CD4-positive, alpha-beta T cell treated with Interleukin-2 at 100 ng/mL for 4 hours (primary cell): ENCODE results near the gene GRK7.
A peak's percentile ranks its signal among the peaks of the same experiment; 100 is the strongest.
"Not testable (repeated sequence)": the region's sequence is repeated elsewhere in the genome, so short reads cannot be mapped to it uniquely, and the experiment has no call there.

Experiments used
- DNase-seq: peaks from one replicate; pipeline ENCODE4 v3.0.0-alpha.2; 2020; ENCODE audit warnings: low spot score

Gene GRK7

GRCh38 chr3:141764045-141764444, 837 bp downstream of the GRK7 start:
- no peak for DNase-seq

DNA sequence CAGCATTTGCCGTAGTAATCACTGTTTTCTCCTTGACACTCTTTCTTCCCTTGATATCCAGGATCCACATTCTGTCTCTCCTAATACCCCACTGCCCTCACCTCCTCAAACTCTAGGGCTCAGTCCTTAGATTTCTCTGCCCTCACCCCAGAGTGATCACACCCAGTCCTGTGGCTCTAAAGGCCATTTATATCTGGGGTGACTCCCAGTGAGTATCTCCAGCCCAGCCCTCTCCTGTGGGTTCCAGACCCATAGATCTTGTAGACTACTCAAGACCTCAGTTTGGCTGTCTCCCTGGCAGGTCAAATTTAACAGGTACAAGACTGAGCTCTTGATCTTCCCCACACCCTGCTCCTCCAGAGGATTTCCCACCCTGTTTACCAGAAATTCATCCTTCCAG, 1.3 kb downstream of the GRK7 start:
- no peak for DNase-seq

DNA sequence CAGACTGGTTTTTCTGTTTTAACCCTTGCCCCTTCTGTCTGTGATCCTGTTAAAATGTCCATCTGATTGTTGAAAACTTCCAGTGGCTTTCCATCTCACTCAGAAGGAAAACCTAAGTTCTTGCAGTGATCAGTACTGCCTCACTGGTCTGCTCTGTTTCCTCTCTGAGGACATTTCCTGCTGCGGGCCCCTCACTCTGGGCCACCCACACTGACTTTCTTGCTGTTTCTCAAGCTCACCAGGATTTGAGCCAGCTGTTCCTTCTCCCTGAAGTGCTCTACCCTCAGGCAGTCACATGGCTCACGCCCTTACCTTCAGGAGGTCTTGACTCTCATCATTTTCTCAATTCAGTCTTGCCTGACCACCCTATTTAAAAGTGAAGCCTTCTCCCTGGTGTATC, 1.8 kb downstream of the GRK7 start:
- no peak for DNase-seq

DNA sequence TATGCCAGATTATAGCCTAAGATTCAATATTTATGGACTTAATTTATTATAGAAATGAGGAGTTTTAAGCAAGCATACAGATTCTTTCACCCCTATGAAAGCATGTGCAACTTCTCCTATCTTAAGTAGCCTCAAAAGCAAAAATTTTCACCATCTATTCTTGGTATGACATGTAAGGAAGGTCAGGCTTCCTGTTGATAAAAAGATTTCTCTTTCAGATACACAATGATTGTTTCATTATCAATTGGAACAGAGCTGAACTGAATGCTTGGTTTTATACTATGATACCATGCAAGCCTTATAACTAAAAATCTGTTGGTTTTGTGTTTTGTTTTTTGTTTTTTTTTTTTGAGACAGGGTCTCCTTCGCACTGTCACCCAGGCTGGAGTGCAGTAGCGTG, 3.9 kb downstream of the GRK7 start:
- no peak for DNase-seq

GRCh38 chr3:141769221-141769894, 6.2 kb downstream of the GRK7 start:
- no peak for DNase-seq

DNA sequence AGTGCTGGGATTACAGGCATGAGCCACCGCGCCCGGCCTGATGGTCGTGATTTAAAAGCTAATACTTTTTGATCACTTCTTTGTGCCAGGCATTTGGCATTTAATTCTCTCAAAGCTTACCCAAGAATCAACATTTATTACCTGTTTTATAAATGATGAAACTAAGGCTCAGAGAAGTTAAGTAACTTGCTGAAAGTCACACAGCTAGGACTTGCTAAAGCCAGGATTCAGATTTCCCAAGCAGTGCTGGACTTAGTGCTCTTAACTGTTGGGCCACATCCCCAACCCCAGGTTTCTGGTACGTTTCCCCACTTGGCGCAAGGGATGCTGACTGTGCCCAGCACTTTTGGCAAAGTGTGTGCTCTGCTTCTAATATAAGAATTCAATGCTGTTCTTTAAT, 10.5 kb downstream of the GRK7 start:
- no peak for DNase-seq

DNA sequence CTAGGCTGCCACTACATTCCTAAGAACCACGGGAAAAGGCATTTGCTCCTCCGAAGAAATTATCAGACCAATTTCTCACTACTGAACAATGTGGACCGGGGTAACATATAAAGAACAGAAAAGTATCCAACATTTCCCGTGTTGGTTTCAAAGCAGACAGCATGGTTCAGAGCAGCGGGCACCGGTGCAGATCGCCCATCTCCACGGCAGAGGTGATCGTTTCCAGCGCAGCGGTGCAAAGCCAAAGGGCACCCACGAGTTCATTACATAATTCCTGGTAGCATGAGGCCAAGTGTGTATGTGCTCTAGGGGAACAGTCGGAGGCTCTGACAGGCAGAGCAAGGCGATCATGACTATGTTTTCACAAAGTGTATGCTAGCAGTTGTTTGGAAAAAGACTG, 13.2 kb downstream of the GRK7 start:
- DNase-seq, result no peak

DNA sequence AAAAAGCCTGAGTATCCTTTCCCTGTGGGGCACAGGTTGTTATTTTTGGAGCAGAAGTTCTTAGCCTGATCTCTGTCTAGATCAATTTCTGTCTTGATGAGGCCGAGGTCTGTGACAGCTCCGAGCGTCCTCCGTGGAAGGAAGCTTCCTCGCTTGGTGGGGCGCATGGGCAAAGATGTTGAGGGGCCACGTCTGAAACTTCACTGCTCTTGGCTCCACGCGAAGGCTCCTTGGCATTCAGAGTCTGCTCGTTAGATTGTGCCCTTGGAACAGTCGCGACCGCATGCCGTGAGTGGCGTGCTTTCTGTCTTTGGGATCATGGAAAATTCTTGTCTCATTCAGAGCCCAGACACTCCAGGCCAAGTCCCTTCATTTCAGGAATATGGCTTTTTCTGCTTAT, 13.7 kb downstream of the GRK7 start:
- no peak for DNase-seq

GRCh38 chr3:141777957-141778813, 15.0 kb downstream of the GRK7 start:
- no peak for DNase-seq

DNA sequence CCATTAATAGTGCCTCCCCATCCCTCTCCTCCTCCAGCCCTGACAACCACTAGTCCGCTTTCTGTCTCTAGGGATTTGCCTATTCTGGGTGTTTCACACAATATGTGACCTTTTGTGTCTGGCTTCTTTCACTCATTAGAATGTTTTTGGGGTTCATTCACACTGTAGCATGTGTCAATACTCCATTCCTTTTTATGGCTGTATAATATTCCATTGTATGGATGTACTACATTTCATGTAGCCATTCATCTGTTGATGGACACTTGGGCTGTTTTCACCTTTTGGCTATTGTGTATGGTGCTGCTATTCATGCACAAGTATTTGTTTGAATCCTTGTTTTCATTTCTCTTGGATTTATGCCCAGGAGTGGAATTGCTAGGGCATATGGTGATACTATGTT, 16.5 kb downstream of the GRK7 start:
- no peak for DNase-seq

- no peak for DNase-seq
Observed at GRCh38 chr3:141782386-141782932, 19.3 kb downstream of the GRK7 start.

DNA sequence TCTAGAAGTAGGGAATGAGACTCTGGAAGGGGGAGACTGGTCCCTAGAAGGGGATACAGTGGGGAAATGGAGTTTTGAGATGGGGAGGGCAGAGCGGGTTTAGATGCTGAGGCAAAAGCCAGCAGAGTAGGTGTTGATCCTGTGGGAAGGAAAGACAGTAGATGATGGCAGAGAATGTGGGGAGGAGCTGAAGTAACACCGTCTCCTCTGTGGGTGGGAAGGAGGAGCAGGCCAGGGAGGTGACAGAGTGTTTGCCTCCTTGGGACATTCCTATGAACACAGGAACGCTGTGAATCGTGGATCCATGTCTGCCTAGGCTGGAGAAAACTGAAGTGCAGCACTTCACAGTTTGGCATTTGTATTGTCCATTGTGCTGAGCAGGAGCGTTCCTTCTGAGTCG, 20.4 kb downstream of the GRK7 start:
- DNase-seq, result no peak

DNA sequence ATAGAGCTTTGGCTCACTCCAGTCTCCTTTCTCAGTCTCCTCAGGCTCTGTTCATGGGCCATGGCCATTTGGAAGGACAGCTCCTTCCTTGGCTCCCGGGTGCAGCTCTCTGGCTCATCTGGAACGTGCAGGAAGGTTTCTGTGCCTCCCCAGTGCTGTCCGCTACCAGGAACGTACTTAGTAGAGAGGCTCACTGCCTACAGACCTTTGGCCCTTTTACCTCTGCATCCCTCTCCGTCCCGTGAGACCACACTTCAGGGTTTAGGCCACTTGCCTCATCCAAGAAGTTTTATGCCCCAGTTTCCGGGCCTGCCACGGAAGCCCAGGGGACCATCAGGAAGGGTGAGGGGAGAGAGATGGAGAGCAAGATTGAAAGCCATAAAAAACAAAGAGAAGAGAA, 20.9 kb downstream of the GRK7 start:
- DNase-seq, result no peak

- no peak for DNase-seq
Observed at GRCh38 chr3:141784531-141784930, 21.3 kb downstream of the GRK7 start.

GRCh38 chr3:141788149-141788548, 24.9 kb downstream of the GRK7 start:
- no peak for DNase-seq

DNA sequence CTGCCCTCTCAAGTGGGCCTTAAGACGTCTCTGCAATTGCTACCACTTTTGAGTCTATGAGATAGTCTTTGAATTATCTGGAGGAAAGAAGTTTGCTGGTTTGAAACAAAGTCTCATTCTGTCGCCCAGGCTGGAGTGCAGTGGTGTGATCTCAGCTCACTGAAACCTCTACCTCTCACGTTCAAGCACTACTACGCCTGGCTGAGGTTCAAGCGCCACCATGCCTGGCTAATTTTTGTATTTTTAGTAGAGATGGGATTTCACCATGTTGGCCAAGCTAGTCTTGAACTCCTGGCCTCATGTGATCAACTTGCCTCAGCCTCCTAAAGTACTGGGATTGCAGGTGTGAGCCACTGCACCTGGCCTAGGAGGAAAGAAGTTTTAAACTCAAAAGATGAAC, 25.5 kb downstream of the GRK7 start:
- not testable (repeated sequence) for DNase-seq

DNA sequence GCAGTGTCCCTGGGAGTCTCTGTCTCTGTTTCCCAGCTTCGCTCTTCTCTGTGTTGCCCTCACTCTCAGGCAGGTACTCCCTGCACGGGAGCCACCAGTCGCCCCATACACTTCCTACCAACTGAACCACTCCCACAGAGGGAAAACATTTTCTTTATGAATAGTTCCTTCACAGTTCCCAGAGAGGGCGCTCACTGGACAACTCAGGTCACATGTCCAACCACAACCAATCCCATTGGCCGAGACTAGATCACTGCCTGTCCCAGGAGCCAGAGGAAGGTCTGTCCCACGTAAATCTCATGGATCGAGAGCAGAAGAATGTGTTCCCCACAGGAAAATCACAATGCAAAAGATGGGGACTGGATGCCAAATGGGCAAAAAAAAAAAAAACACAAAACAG, 26.1 kb downstream of the GRK7 start:
- no peak for DNase-seq

DNA sequence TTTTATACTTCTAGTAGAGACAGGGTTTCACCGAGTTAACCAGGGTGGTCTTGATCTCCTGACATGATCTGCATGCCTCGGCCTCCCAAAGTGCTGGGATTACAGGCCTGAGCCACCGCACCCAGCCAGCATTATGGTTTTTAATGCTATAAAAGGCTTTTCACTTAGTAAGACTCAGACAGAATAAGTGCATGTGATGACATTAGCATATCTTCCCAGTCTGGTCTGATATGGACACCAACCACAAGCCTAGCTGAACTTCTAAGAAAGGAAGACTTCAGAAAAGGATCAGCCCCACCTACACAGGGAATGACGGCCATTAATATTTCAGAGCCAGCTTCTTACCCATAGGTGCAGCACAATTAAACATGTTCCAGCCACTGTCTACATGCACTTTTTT, 27.0 kb downstream of the GRK7 start:
- no peak for DNase-seq

GRCh38 chr3:141792495-141792894, 29.3 kb downstream of the GRK7 start:
- DNase-seq, result no peak

DNA sequence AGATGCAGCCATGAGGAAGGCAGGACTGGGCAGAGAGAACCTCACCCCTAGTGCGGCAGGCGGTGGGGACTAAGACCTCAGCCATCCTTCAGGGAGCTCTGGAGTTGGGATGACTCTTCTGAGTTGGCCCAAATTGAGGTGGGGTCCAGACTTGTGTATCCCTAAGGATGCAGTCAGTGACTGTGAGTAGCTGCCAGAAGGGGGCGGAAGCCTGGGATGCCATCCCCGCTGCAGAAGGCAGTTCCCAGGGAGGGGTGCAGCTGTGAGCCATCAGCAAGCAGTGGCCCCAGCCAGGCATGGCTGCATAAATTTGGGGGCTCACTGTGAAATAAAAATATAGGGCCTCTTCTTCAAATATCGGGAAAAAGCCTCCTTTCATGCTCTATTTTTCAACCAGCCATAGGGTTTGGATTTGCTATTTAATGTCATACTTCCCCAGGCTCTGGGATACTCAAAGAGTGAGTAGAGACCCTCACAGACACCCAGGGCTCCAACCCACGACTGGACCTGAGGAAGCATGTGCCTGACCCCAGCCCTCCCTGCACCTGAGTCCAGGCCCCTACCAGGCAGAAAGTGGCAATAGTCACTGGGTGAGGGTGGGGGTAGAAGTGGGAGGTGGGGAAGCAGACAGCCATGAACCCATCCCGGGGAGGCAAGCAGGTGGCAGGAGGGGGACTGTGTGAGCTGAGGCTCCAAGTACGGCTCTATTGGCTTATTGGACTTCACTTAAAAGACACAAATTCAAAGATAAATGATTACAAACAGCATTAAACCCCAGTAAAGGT, 30.5 kb downstream of the GRK7 start:
- no peak for DNase-seq

DNA sequence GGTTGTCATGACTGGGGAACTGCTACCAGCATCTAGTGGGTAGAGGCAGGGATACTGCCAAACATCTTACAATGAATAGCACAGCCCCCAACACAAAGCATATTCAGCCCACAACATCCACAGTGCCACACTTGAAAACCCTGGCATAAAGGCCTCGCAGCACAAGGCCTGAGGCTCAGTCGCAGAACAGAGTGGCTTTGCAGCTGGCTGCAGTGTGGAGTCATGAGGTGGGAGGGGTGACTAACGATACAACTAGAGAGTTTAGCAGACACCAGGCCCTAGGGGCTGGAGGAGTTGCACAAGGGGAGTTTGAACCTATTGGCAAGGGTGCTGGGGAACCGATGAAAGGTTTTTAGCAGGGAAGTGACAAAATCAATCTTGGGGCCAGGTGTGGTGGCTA, 32.1 kb downstream of the GRK7 start:
- DNase-seq, result peak; percentile 6

GRCh38 chr3:141795741-141796080, 32.5 kb downstream of the GRK7 start:
- DNase-seq, result no peak
